CD4-positive, alpha-beta T cell treated with Interleukin-12 subunit alpha and Interleukin-12 subunit beta, for 1 hour (primary cell): ENCODE measurements around the gene LITAF.
A peak's percentile ranks its signal among the peaks of the same experiment; 100 is the strongest.
"Not testable (repeated sequence)": the region's sequence is repeated elsewhere in the genome, so short reads cannot be mapped to it uniquely, and the experiment has no call there.

Source experiments
- DNase-seq: peaks from one replicate; pipeline ENCODE4 v3.0.0-alpha.2; 2020

Gene LITAF

GRCh38 chr16:11597235-11598095, 10.7 kb upstream of the LITAF start:
- peak; percentile 25 for DNase-seq

- no peak for DNase-seq
These were observed 10.0 kb upstream of the LITAF start for GRCh38 chr16:11596572-11597226.

GRCh38 chr16:11593581-11593980, 6.9 kb upstream of the LITAF start:
- no peak for DNase-seq

GRCh38 chr16:11593076-11593475, 6.4 kb upstream of the LITAF start:
- not testable (repeated sequence) for DNase-seq

GRCh38 chr16:11591630-11592029, 4.9 kb upstream of the LITAF start:
- DNase-seq, result not testable (repeated sequence)

- no peak for DNase-seq
These were observed 2.5 kb upstream of the LITAF start for GRCh38 chr16:11589198-11589550.

- no peak for DNase-seq
These were observed 1.8 kb upstream of the LITAF start for GRCh38 chr16:11588321-11589197.

- DNase-seq, result no peak
These were observed 1.0 kb upstream of the LITAF start for GRCh38 chr16:11587643-11588247.

- DNase-seq, result no peak
These were observed 302 bp downstream of the LITAF start for GRCh38 chr16:11586378-11586855.

- DNase-seq, result no peak
These were observed 1.0 kb downstream of the LITAF start for GRCh38 chr16:11585460-11586377.

- no peak for DNase-seq
These were observed 2.7 kb downstream of the LITAF start for GRCh38 chr16:11583889-11584565.

- no peak for DNase-seq
These were observed 3.6 kb downstream of the LITAF start for GRCh38 chr16:11583166-11583565.

- no peak for DNase-seq
These were observed 4.4 kb downstream of the LITAF start for GRCh38 chr16:11582157-11582814.

- no peak for DNase-seq
These were observed 5.0 kb downstream of the LITAF start for GRCh38 chr16:11581678-11582077.

GRCh38 chr16:11580451-11581086, 6.2 kb downstream of the LITAF start:
- DNase-seq, result no peak

- not testable (repeated sequence) for DNase-seq
These were observed 9.4 kb downstream of the LITAF start for GRCh38 chr16:11577290-11577660.

GRCh38 chr16:11576427-11577289, 10.1 kb downstream of the LITAF start:
- no peak for DNase-seq

- no peak for DNase-seq
These were observed 11.5 kb downstream of the LITAF start for GRCh38 chr16:11575223-11575589.
